HG02763 (cell line): ENCODE results near the gene PRDM4.
"Not testable (repeated sequence)": the region's sequence is repeated elsewhere in the genome, so short reads cannot be mapped to it uniquely, and the experiment has no call there.

Source experiments
- ATAC-seq: cut with Tn5 transposase; IDR thresholded peaks from one replicate; pipeline ENCODE4 v1.9.1; 2021; ENCODE audit warnings: mild to moderate bottlenecking, moderate library complexity; ENCODE audit not compliant: unreplicated experiment

Gene PRDM4

DNA sequence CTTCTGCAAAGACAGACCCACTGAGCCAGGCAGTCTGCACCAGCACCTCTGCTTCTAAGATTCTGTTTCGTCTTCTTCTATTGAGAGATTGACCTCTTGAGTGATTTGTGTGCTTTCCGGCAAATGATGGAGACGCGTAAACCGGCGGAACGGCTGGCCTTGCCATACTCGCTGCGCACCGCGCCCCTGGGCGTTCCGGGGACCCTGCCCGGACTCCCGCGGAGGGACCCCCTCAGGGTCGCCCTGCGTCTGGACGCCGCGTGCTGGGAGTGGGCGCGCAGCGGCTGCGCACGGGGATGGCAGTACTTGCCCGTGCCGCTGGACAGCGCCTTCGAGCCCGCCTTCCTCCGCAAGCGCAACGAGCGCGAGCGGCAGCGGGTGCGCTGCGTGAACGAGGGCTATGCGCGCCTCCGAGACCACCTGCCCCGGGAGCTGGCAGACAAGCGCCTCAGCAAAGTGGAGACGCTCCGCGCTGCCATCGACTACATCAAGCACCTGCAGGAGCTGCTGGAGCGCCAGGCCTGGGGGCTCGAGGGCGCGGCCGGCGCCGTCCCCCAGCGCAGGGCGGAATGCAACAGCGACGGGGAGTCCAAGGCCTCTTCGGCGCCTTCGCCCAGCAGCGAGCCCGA, 14.3 kb upstream of the PRDM4 start:
- ATAC-seq, result no peak

DNA sequence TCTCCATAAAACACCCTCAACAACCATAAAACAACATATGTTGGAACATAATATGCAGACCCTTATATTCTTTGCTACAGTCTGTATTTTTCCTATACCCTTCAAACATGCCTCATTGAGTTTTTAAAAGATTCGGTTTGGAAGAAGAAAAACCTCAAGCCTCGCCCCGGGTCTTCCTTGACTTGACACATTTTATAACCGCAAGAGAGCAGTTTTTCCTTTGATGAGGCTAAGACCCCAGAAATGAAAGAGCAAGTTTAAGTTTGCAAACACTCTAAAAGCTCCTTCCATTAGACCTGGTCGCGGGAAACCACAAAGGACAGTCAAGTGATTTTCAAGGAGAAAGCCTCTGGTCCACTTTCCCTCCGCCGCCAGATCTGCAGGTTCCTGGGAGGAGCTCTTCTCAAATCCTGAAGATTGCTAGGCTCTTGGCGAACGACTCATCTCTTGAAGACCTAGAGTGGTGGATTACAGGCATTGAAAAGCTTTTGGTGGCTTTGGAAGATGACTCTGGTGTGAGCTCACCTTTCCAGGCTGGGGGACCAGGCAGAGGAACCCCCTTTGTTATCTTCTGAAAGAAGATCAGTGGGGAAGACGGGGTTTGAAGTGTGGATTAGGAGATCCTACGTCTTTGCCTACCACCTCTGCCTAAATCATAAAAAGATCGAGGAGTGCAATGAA, 13.6 kb upstream of the PRDM4 start, which contains the start of gene ASCL4:
Gene ASCL4 (plus strand): TSS at position 356 of the 681 bp plus-strand sequence. CDS start 515 bp downstream, outside the sequence.
- no peak for ATAC-seq

DNA sequence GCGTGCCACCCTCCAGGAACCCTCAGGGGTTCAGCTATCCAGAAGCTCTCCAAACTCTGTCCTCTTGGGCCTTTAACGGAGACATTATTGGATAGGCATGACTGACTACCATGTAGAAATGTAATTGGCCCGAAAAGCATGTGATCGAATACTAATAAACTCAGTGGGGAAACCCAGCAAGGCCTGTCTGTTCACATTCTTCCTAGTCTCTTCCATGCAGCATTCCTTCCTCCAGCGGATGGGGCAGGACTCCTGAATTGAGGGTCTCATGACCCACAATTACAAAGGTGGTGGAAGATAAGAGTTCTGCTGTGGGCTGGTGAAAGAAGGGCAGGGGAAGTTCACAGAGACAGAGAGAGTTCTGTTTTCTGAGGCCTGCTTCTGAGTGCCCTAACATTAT, 6.5 kb upstream of the PRDM4 start:
- no peak for ATAC-seq

DNA sequence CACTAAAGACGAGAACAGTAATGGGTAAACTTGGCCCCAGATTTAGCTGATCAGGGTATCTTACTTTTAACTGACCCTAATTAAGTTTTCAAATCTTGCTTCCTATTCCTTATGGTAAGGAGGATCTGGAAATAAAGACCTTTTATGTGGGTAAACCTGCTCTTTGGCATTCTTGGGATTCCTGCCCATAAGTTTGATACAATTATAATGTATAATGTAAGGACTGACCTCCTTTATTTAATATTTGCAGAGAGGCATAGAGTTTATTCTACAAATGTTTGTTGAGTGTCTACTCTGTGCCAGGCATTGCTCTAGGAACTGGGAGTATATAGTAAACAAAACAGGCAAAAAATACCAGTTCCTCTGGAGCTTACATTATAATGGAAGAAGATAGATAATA, 4.4 kb upstream of the PRDM4 start:
- no peak for ATAC-seq

DNA sequence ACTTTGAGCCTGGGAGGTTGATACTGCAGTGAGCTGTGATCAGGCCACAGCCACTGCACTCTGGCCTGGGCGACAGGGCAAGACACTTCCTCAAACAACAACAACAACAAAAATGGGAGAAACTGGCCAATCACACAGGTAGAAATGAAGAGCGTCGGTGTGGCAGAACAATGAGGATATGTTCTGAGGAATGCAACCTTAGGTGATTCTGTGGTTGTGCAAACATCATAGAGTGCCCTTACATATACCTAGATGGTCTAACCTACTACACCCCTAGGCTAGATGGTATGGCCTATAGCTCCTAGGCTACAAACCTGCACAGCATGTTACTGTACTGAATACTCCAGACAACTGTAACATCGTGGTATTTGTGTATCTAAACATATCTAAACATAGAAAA, 3.7 kb upstream of the PRDM4 start:
- no peak for ATAC-seq

DNA sequence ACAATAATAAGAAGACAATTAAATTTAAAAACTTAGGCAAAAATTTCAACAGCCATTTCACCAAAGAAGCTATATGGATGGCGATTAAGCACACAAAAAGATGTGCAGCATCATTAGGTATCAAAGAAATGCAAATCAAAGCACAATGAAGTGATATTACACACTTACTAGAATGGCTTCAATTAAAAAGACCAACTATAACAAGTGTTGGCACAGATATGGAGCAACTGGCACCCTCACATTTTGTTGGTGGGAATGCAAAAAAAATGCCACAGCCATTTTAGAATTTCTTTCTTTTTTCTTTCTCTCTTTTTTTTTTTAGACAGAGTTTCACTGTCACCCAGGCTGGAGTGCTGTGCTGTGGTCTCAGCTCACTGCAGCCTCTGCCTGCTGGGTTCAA, 1.9 kb upstream of the PRDM4 start:
- no peak for ATAC-seq

DNA sequence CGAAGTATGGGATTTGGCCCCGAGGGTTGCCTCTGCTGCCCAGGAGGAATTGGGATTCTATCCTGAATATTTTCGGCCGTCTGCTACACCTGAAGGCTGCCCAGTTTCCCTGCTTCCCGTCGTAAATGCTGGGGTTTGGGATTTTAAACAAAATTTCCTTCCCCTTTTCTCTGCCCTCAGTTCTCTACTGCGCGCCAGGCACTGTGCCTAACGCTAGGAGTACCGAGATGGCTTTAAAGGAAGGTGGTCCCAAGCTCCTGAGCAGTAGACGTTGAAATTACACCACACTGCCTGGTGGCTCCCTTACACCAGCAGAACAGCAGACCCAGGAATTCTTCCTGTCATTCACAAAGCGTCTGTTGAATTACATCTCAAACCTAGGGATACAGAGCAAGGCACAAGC, 566 bp upstream of the PRDM4 start:
- no peak for ATAC-seq

DNA sequence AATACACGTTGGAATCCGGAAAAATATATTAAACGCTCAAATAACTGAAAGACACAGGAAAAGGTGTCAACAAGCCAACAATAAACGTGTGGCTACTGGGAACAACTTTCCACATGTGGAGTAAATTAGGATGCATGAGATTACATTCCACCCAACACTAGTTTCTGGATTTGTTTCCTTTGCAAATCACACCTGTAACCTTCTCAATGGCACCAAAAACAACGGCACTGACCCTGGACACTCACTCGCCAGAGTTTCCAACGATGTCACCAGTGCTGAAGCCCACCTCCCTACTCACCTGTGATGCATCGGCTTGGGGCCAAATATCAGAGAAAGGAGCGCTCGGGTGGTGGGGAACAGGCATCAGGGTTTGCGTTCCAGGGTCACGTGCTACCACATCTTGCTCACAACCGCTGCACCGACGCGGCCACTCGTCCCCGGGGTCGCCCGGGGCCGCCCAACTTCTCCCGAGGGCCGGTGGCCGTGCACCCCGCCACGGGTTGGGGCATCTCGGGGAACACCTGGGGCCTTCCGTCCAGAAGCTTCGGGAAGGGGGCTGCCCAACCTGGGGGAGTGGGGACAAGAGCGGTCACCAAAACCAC, 629 bp downstream of the PRDM4 start:
- ATAC-seq, result peak; percentile 21

DNA sequence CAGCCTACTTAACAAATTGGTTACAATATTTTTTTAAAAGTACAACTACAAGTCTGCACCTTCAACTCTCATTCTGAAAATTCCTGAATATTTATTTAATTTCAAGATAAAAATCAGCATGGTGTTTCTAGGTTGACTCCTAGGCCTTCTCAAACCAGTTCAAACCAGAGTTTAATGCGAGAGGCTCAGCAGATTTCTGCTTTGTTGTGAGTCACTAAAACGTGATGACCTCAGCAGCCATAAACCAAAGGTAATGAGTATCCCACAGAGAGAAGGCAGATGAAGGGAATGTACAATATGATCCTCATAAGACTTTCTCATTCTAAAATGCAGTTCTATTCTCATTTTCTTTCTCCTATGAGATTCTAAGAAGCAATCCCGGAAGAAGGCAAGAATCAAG, 1.5 kb downstream of the PRDM4 start:
- ATAC-seq, result no peak

DNA sequence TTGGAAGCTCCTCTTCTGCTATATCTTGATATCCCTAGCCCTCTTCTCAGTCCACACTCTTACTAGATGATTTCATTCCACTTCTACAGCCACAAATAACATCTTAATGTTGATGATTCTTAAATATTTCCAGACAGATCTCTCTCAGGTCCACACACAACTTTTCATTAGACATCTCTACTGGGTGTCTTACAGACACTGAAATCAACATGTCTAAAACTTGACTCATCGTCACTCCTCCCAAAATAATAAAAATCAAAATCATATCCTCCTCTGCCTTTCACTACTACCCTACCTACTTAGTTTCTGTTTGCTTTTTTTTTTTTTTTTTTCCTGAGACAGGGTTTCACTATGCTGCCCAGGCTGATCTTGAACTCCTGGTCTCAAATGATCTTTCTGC, 11.9 kb downstream of the PRDM4 start:
- no peak for ATAC-seq

DNA sequence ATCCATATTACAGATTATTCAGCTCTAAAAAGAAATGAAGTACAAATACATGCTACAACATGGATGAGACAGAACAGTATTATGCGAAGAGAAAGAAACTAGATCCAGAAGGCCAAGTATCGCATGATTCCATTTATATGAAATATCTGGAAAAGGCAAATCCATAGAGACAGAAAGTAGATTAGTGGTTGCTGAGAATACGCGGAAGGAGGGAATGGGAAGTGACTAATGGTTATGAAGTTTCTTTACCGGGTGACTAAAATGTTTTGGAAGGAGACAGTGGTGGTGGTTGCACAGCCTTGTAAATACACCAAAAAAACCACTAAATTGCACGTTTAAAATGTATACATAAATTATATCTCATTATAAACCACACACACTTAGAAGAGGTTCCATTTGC, 12.5 kb downstream of the PRDM4 start:
- ATAC-seq, result no peak

DNA sequence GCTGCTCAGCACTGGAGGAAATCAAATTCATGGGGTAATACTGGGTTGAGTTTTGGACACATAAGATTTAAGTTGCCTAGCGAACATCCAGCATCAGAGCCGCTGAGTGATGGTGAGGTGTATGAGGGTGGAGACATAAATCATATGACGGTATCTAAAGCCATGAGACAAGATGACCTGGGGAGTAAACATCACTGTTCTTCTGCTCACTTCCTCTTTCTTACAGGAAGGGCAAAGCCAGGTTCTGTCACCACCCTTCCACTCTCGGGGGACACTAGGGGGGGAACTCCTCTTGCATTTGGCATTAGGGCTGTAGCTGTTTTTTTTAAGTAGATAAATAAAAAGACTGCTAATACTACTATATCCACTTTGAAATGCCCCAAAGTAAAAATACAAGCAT, 24.0 kb downstream of the PRDM4 start:
- ATAC-seq, result peak; percentile 86

DNA sequence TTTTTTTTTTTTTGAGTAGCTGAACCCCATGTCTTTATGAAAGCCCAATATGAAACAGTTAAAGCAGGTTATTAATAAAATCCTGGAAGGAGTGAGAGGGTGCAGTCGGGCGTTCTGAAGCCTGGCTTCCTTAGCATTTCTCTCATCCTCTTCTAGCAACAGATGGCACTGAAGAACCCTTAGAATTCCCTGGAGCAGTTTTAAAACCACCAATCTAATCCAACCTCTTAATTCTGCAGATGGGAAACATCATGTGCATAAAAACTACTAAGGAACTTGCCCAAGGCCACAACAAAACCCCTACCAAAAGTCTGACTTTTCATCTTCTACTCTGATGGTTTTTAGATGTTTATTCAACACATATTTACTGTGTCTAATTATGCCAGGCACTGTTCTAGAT, 25.2 kb downstream of the PRDM4 start:
- no peak for ATAC-seq

DNA sequence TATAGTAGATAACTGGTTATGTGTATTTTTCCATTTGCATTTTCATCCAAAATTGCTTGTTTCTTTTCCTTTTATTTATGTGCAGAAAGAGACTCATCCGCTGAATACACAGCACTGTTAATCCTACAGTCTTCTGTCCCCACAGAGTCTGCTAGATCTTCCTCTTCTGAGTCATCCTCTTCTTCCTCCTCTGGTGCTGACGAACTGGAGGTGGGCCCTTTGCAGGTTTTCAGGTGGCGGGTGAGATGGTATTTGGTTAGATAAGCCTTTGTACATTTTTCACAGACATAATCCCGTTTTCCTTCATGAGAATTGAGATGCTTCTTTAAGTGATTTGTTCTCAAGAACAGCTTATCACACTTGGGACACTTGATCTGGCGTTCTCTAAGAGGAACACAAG, 26.8 kb downstream of the PRDM4 start:
- no peak for ATAC-seq

DNA sequence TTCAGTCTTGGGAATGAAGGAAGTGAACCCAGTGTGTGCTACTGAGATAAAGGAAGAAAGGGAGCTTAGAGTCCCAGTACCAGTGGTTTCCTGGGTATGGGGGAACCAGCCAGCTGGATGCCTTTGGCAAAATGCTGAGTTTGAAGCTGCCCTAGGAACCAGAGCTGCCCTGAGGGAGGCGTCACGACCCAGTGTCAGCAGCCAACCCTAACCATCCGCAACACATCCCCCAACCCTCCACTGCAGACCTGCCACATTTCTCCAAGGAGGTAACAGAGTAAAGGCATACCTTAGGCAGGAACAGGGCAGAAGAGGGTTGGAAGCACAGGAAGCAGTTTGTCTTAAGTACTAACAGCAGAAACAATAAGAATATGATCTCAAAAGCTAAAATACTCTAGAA, 28.6 kb downstream of the PRDM4 start:
- ATAC-seq, result no peak

DNA sequence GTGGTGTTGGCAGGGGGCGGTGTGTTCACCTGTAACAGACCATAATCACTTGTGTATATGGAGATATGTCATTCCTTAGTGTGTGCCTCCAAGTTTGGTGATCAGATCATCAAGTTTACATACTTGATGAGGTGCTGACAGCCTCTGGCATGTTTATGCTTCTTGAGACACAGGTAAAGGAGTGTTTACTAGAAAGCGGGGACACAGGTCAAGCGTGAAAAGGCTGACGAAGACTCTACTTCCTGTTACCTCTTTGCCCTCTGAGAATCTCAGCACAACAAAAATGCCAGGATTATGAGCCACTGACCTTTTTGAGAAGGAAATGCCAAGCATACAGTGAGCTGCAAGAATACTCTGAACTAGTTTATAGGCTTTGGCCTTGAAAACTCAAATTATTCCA, 29.6 kb downstream of the PRDM4 start:
- ATAC-seq, result no peak

DNA sequence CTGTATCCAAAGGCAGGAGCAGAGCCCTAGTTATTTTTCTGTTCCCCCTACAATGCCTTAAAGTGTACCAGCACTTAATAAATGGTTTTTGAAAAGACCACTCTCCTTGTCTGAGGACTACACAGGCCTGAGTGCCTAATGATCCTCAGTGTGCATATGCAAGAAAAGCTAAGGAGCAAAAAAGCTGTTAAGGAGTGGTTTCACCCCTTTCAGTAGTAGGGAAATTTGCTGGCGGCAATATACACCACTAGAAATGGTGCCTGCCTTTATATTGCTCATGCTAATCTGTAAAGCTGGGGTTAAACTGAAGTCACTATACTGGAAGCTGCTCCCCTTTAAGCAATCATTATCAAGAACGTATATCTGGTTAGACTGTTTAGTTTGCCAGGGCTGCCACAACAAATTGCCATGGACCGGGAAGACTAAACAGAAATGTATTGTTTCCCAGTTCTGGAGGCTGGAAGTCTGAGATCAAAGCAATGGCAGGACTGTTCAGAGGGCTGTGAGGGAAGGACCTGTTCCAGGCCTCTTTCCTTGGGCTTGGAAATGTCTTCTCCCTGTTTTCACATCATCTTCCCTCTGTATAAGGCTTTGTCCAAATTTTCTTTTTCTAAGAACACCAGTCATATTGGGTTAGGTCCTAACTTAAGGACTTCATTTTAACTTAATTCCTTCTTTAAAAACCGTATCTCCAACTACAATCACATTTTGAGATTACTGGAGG, 30.2 kb downstream of the PRDM4 start:
- ATAC-seq, result no peak

DNA sequence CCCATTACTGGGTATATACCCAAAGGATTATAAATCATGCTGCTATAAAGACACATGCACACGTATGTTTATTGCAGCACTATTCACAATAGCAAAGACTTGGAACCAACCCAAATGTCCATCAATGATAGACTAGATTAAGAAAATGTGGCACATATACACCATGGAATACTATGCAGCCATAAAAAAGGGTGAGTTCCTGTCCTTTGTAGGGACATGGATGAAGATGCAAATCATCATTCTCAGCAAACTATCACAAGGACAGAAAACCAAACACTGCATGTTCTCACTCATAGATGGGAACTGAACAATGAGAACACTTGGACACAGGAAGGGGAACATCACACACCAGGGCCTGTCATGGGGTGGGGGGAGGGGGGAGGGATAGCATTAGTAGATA, 33.2 kb downstream of the PRDM4 start:
- not testable (repeated sequence) for ATAC-seq

DNA sequence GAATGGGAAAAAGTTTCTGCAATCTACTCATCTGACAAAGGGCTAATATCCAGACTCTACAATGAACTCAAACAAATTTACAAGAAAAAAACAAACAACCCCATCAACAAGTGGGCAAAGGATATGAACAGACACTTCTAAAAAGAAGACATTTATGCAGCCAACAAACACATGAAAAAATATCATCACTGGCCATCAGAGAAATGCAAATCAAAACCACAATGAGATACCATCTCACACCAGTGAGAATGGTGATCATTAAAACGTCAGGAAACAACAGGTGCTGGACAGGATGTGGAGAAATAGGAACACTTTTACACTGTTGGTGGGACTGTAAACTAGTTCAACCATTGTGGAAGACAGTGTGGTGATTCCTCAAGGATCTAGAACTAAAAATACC, 33.6 kb downstream of the PRDM4 start:
- not testable (repeated sequence) for ATAC-seq

DNA sequence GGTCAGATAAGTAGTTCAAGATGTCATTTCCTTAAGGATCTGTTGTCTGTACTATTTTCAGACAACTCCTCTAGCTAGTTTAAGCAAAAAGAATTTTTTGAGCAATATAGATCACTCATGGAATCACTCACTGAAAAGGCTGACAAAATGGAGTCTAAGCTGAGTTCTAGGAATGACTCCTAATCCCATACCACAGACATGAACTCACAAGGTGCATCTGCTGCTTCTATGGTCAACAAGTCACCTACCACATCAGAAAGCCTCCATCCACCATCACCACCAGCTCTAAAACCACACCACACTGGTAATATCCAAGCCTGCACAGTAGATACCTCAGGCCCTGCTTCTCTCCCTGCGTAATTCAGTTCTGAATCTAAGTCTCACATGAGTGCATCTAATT, 42.3 kb downstream of the PRDM4 start:
- no peak for ATAC-seq

DNA sequence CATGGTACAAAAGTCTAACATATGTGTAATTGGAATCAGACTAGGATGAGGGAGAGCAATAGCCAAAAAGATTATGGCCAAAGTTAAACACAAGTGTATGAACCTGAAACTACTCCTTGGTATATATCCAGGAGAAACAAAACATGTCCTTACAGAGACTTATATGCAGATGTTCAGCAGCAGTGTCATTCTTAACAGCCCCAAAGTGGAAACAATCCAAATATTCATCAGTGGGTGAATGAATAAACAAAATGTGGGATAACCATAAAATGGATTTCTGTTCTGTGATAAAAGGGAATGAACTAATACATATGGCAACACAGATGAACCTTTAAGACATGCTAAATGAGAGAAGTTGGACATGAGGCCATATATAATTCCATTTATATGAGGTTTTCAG, 45.2 kb downstream of the PRDM4 start:
- no peak for ATAC-seq

DNA sequence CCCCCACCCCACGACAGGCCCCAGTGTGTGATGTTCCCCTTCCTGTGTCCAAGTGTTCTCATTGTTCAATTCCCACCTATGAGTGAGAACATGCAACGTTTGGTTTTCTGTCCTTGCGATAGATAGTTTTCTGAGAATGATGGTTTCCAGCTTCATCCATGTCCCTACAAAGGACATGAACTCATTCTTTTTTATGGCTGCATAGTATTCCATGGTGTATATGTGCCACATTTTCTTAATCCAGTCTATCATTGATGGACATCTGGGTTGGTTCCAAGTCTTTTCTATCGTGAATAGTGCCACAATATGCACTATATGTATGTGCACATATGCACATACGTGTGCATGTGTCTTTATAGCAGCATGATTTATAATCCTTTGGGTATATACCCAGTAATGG, 55.4 kb downstream of the PRDM4 start:
- ATAC-seq, result not testable (repeated sequence)
